Melanocyte of skin (primary cell): ENCODE data around the gene TIMM10. TPM values are rescaled to one million over a fixed set of nuclear protein-coding genes. Genes with fewer than 3 reads are reported as not detected.

ENCODE experiments used
- small RNA-seq, 2 donors: library from RNA; depleted of rRNA; stranded (forward); fragments of <200 nt; gene quantifications; one replicate each; pipeline ENCODE3, GENCODE V24; 2012
- total RNA-seq, 2 donors: library from RNA; depleted of rRNA; stranded (reverse); fragments of >200 nt; gene quantifications; 2 replicates each; pipeline ENCODE4 v1.2.3, GENCODE V29; 2012

TIMM10 gene
- total RNA-seq, result 10 to 100 TPM; 19.6 to 72.9 TPM

GRCh38 chr11:57530596-57531507, at the start of gene TIMM10:
TSS of gene TIMM10 (minus strand) at chr11:57530754. CDS start at chr11:57530189, 565 bp downstream.

DNA sequence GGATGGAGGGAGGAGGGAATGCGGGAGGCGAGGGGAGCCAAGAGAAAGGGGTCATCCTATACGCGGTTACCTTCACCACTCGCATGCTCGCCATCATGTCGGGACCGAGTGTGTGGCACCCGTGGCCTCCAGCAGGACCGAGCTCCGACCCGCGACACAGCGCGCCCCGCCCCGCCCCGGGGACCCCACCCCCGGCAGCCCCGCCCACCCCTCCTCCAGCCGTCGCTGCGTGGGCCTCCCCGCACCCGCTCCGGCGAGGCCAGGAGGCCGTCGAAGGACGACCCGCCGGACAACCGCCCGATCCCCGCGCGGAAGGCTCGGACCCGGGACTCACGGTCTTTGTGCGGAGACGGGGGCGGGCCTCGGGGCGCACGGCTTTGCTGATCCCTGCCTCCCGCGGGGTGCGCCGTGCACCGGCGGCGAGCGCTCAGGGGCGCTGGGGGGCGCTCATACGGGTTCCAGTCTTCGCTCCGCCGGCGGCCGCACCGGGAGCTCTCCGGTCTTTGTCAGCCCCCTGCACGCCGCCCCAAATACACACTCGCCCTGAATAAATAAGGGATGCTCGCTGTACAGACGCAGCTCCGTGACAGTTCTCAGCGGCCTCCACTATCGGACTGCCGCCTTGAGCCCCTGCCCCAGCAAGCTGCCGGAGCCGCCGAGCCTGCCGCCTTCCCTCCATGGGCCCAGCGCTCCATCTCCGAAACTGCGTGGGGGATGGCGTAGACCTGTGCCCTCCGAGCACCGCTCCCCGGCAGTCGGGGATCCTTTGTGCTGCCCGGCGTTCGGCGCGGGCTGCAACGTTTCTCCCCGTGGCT, 37.2 kb upstream of the TIMM10 start, which contains the start of gene UBE2L6:
Gene UBE2L6, minus strand, starts transcription at position 158 of the 815 bp plus-strand sequence. Its CDS starts 61 bp downstream, at position 97.

DNA sequence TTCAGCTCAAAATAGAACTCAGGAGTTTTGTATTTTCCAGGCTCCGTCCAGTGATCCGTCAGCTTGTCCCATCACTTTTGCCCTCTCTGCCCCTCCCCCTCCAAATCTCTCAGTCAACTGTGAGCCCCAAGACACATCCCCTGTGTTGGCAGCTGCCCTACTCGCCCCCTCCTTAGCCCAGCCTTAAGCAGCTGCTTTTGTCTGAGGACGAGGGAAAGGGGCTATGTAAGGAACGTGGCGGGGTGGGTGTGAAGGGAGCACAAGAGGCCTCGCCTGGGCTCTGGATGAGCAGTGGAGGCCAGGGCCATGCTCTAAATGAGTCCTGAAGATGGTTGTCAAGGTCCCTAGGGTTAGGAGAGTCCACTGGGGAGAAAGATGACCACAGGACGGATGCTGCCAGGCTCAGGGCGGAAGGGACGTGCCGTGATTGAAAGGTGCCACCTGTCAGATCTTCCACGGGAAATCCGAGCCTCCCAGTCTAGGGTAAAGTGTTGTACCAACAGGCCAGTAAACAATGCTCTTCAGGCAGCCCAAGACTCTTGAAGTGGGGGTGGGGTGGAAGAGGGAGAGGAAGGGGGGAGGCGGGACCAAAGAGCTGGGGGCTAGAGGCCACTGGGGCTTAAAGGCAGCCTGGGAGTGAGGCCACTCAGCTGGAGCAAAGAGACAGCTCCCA, 6.5 kb upstream of the TIMM10 start, which contains the start of gene SMTNL1:
Gene SMTNL1, plus strand, starts transcription at position 649 of the 673 bp plus-strand sequence. CDS start 5,048 bp downstream, outside the sequence.

GRCh38 chr11:57515332-57516060, 15.1 kb downstream of the TIMM10 start, which contains the start of gene SLC43A1:
TSS of gene SLC43A1 (minus strand) at chr11:57515702. CDS start at chr11:57514111, 1,591 bp downstream.

Small RNA genes lying within 50 kb of the gene (small RNA-seq; reads per million reads assigned to genes)
- gene RN7SL605P, result 0 reads per million in 2 donors

Other genes with a start within 250 kb of the TIMM10 start
- gene TNKS1BP1, start 205.8 kb downstream of the TIMM10 start, total RNA-seq, result 10 to 100 TPM; 20.3 to 22.7 TPM
- 10 to 100 TPM; 47.5 to 78.9 TPM for gene SSRP1, start 194.9 kb downstream of the TIMM10 start, total RNA-seq
- gene P2RX3, start 192.4 kb downstream of the TIMM10 start, total RNA-seq, result not detected
- not detected for gene PRG3, start 149.6 kb downstream of the TIMM10 start, total RNA-seq
- gene PRG2, start 140.1 kb downstream of the TIMM10 start, total RNA-seq, result under 1 TPM; under 0.01 to 0.69 TPM
- gene SLC43A3, start 103.6 kb downstream of the TIMM10 start, total RNA-seq, result 100 to 1,000 TPM; 319 to 645 TPM
- gene RTN4RL2, start 70.2 kb downstream of the TIMM10 start, total RNA-seq, result under 1 TPM; under 0.01 to 0.67 TPM
- 10 to 100 TPM in 1 of 2 donors, 1 to 10 TPM in 1; 5.2 to 17.0 TPM for gene SLC43A1, start 15.1 kb downstream of the TIMM10 start, total RNA-seq
- gene SMTNL1, start 6.8 kb upstream of the TIMM10 start, total RNA-seq, result not detected
- gene UBE2L6, start 36.9 kb upstream of the TIMM10 start, total RNA-seq, result 100 to 1,000 TPM; 169 to 295 TPM
- gene SERPING1, start 66.9 kb upstream of the TIMM10 start, total RNA-seq, result 1 to 10 TPM; 8.3 to 8.9 TPM
- gene YPEL4, start 119.2 kb upstream of the TIMM10 start, total RNA-seq, result 1 to 10 TPM in 1 of 2 donors, under 1 TPM in 1; 0.33 to 1.4 TPM
- 10 to 100 TPM; 14.1 to 26.6 TPM for gene CLP1, start 127.0 kb upstream of the TIMM10 start, total RNA-seq
- 10 to 100 TPM; 42.3 to 56.3 TPM for gene ZDHHC5, start 137.4 kb upstream of the TIMM10 start, total RNA-seq
- gene MED19, start 181.5 kb upstream of the TIMM10 start, total RNA-seq, result 10 to 100 TPM; 12.7 to 17.3 TPM
- gene TMX2, start 181.8 kb upstream of the TIMM10 start, total RNA-seq, result 100 to 1,000 TPM in 1 of 2 donors, 10 to 100 TPM in 1; 91.9 to 141 TPM
- 10 to 100 TPM; 67.6 to 82.2 TPM for gene SELENOH, start 210.7 kb upstream of the TIMM10 start, total RNA-seq
- gene BTBD18, start 221.1 kb upstream of the TIMM10 start, total RNA-seq, result not detected
- 100 to 1,000 TPM; 119 to 165 TPM for gene CTNND1, start 231.0 kb upstream of the TIMM10 start, total RNA-seq